ENCODE results near the gene UNC45B. TPM values are rescaled to one million over a fixed set of nuclear protein-coding genes. Genes with fewer than 3 reads are reported as not detected.
"Not testable (repeated sequence)": the region's sequence is repeated elsewhere in the genome, so short reads cannot be mapped to it uniquely, and the experiment has no call there.

UNC45B gene
- total RNA-seq, 1 donor from 2014 or later, result not detected

- no peaks in the 10 kb centered on the region for H3K9me3 Mint-ChIP-seq (ENCODE audit: unreplicated experiment)
- H3K4me3 Mint-ChIP-seq (ENCODE audit: unreplicated experiment), result no peak overlapping the region
- H3K27me3 Mint-ChIP-seq (ENCODE audit: unreplicated experiment), result peaks cover 34% of the 10 kb centered on the region
- no peak for DNase-seq (ENCODE audit: extremely low spot score, unreplicated experiment)
- H3K27ac Mint-ChIP-seq (ENCODE audit: unreplicated experiment), result no peak overlapping the region
- no peaks in the 10 kb centered on the region for H3K36me3 Mint-ChIP-seq (ENCODE audit: unreplicated experiment)
- TF ChIP-seq CTCF (IDR thresholded peaks at IDR 0.05), result no peak
- H3K4me1 Mint-ChIP-seq (ENCODE audit: unreplicated experiment), result no peaks in the 10 kb centered on the region
These were observed 527 bp downstream of the UNC45B start for GRCh38 chr17:35148144-35148543.

GRCh38 chr17:35149941-35150340 is 2.3 kb downstream of the UNC45B start:
- H3K4me1 Mint-ChIP-seq (ENCODE audit: unreplicated experiment), result no peaks in the 10 kb centered on the region
- H3K4me3 Mint-ChIP-seq (ENCODE audit: unreplicated experiment), result no peak overlapping the region
- no peak for DNase-seq (ENCODE audit: extremely low spot score, unreplicated experiment)
- no peak overlapping the region for H3K27ac Mint-ChIP-seq (ENCODE audit: unreplicated experiment)
- peaks cover 34% of the 10 kb centered on the region for H3K27me3 Mint-ChIP-seq (ENCODE audit: unreplicated experiment)
- H3K9me3 Mint-ChIP-seq (ENCODE audit: unreplicated experiment), result no peaks in the 10 kb centered on the region
- no peak for TF ChIP-seq CTCF (IDR thresholded peaks at IDR 0.05)
- H3K36me3 Mint-ChIP-seq (ENCODE audit: unreplicated experiment), result no peaks in the 10 kb centered on the region

- not testable (repeated sequence) for H3K27ac Mint-ChIP-seq (ENCODE audit: unreplicated experiment); H3K4me1 Mint-ChIP-seq (ENCODE audit: unreplicated experiment); H3K9me3 Mint-ChIP-seq (ENCODE audit: unreplicated experiment); DNase-seq (ENCODE audit: extremely low spot score, unreplicated experiment); H3K36me3 Mint-ChIP-seq (ENCODE audit: unreplicated experiment); H3K4me3 Mint-ChIP-seq (ENCODE audit: unreplicated experiment)
- peaks cover 41% of the 10 kb centered on the region for H3K27me3 Mint-ChIP-seq (ENCODE audit: unreplicated experiment)
These were observed 3.5 kb downstream of the UNC45B start for GRCh38 chr17:35151080-35151479.

GRCh38 chr17:35152421-35153140 is 5.0 kb downstream of the UNC45B start:
- no peak for TF ChIP-seq CTCF (IDR thresholded peaks at IDR 0.05)
- DNase-seq (ENCODE audit: extremely low spot score, unreplicated experiment), result no peak
- Mint-ChIP-seq H3K4me1 (ENCODE audit: unreplicated experiment) (no peaks in the 10 kb centered on the region), H3K4me3 (ENCODE audit: unreplicated experiment) (no peak overlapping the region), H3K36me3 (ENCODE audit: unreplicated experiment) (no peaks in the 10 kb centered on the region), H3K9me3 (ENCODE audit: unreplicated experiment) (no peaks in the 10 kb centered on the region), H3K27ac (ENCODE audit: unreplicated experiment) (no peak overlapping the region), H3K27me3 (ENCODE audit: unreplicated experiment) (peaks cover 39% of the 10 kb centered on the region)

GRCh38 chr17:35154196-35155165 is 6.9 kb downstream of the UNC45B start:
- H3K4me1 Mint-ChIP-seq (ENCODE audit: unreplicated experiment), result no peaks in the 10 kb centered on the region
- H3K36me3 Mint-ChIP-seq (ENCODE audit: unreplicated experiment), result no peaks in the 10 kb centered on the region
- no peak overlapping the region for H3K4me3 Mint-ChIP-seq (ENCODE audit: unreplicated experiment)
- peaks cover 40% of the 10 kb centered on the region for H3K27me3 Mint-ChIP-seq (ENCODE audit: unreplicated experiment)
- no peak overlapping the region for H3K27ac Mint-ChIP-seq (ENCODE audit: unreplicated experiment)
- TF ChIP-seq CTCF (IDR thresholded peaks at IDR 0.05), result no peak
- no peaks in the 10 kb centered on the region for H3K9me3 Mint-ChIP-seq (ENCODE audit: unreplicated experiment)
- no peak for DNase-seq (ENCODE audit: extremely low spot score, unreplicated experiment)

Measured in osteocyte (in vitro differentiated cells).